Measurements from ENCODE around the gene ANKRD13B.

DNA sequence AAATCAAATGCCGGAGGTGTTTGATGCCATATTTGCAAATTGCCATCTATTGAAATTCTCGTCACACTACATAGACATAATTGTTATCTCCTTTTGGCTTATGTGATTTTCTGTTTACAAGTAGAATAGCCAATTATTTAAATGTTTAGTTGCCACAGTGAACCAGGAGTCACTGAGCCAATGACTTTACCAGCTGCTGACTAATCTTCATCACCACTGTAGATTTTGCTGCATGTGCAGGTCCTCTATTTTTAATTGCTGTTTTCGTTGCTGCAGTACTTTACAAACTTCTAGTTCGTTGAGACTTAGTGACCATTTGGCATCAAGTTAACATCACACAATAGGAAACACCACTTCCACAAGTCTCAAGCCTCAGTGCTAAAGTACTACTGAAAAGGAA is 48.9 kb upstream of the ANKRD13B start:
- TF ChIP-seq POLR2A (IDR thresholded peaks at IDR 0.05): no peak
- TF ChIP-seq, protein P1, sequence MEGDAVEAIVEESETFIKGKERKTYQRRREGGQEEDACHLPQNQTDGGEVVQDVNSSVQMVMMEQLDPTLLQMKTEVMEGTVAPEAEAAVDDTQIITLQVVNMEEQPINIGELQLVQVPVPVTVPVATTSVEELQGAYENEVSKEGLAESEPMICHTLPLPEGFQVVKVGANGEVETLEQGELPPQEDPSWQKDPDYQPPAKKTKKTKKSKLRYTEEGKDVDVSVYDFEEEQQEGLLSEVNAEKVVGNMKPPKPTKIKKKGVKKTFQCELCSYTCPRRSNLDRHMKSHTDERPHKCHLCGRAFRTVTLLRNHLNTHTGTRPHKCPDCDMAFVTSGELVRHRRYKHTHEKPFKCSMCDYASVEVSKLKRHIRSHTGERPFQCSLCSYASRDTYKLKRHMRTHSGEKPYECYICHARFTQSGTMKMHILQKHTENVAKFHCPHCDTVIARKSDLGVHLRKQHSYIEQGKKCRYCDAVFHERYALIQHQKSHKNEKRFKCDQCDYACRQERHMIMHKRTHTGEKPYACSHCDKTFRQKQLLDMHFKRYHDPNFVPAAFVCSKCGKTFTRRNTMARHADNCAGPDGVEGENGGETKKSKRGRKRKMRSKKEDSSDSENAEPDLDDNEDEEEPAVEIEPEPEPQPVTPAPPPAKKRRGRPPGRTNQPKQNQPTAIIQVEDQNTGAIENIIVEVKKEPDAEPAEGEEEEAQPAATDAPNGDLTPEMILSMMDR (IDR thresholded peaks at IDR 0.05): no peak
